PFSK-1 (cell line): Measurements from ENCODE around the gene NUP155.

ENCODE experiments used
- FOXP2 ChIP-seq: optimal IDR thresholded peaks from 2 replicates; pipeline ENCODE3; 2011; ENCODE audit warnings: borderline replicate concordance, control low read depth, inconsistent platforms; ENCODE audit not compliant: insufficient read depth; ENCODE audit errors: extremely low read length, extremely low read depth
- POLR2AphosphoS5 ChIP-seq: IDR thresholded peaks from 2 replicates; pipeline ENCODE4 v1.6.1; 2012; ENCODE audit warnings: low read depth, mild to moderate bottlenecking, control low read depth, low read length, moderate library complexity
- SIN3A ChIP-seq: IDR thresholded peaks from 2 replicates; pipeline ENCODE4 v1.6.1; 2012; ENCODE audit warnings: mild to moderate bottlenecking, low read length, moderate library complexity, borderline replicate concordance; ENCODE audit not compliant: insufficient read depth
- TAF1 ChIP-seq: IDR thresholded peaks from 2 replicates; pipeline ENCODE4 v1.6.1; 2012; ENCODE audit warnings: low read length, control low read depth, borderline replicate concordance; ENCODE audit not compliant: insufficient read depth
- TF ChIP-seq, protein P1 (sequence below), 2 experiments: IDR thresholded peaks; 2 replicates each; pipeline versions ENCODE4 v1.6.1 to v1.8.0; 2011 to 2012; ENCODE audit warnings: low read depth in 2 of 2, low read length in 2 of 2, control low read depth in 1 of 2, inconsistent platforms in 1 of 2, mild to moderate bottlenecking in 1 of 2, moderate library complexity in 1 of 2; ENCODE audit not compliant: insufficient read depth in 1 of 2

Gene NUP155

GRCh38 chr5:37355161-37355560 is 15.7 kb downstream of the NUP155 start:
- TF ChIP-seq FOXP2: no peak
- TF ChIP-seq TAF1: no peak
- TF ChIP-seq, protein P1, sequence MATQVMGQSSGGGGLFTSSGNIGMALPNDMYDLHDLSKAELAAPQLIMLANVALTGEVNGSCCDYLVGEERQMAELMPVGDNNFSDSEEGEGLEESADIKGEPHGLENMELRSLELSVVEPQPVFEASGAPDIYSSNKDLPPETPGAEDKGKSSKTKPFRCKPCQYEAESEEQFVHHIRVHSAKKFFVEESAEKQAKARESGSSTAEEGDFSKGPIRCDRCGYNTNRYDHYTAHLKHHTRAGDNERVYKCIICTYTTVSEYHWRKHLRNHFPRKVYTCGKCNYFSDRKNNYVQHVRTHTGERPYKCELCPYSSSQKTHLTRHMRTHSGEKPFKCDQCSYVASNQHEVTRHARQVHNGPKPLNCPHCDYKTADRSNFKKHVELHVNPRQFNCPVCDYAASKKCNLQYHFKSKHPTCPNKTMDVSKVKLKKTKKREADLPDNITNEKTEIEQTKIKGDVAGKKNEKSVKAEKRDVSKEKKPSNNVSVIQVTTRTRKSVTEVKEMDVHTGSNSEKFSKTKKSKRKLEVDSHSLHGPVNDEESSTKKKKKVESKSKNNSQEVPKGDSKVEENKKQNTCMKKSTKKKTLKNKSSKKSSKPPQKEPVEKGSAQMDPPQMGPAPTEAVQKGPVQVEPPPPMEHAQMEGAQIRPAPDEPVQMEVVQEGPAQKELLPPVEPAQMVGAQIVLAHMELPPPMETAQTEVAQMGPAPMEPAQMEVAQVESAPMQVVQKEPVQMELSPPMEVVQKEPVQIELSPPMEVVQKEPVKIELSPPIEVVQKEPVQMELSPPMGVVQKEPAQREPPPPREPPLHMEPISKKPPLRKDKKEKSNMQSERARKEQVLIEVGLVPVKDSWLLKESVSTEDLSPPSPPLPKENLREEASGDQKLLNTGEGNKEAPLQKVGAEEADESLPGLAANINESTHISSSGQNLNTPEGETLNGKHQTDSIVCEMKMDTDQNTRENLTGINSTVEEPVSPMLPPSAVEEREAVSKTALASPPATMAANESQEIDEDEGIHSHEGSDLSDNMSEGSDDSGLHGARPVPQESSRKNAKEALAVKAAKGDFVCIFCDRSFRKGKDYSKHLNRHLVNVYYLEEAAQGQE (IDR thresholded peaks at IDR 0.05; ENCODE audit: insufficient read depth in 1 of 2, low read depth in 2 of 2, low read length in 2 of 2): no peak
- no peak for TF ChIP-seq SIN3A
- no peak for TF ChIP-seq POLR2AphosphoS5

DNA sequence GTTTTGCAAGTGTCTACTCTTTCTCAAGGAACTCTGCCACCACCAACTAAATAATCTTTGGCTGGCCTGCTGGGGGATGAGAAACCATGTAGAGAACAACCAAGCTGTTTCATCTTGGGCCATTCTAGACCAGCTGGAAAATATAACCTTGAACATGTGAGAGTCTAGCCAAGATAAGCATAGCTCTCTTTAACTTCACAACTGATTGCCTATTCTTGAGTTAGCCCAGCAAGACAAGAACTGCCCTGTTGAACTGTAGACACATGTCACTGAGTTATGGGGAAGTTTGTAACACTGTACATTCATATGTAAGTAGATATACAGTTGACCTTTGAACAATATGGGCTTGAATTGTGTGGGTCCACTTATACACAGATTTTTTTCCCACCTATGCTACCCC is 44.4 kb downstream of the NUP155 start:
- TF ChIP-seq TAF1: no peak
- TF ChIP-seq POLR2AphosphoS5: no peak
- TF ChIP-seq SIN3A: no peak
- TF ChIP-seq, protein P1 (IDR thresholded peaks at IDR 0.05; ENCODE audit: insufficient read depth in 1 of 2, low read depth in 2 of 2, low read length in 2 of 2): no peak
- no peak for TF ChIP-seq FOXP2

GRCh38 chr5:37323607-37324006 is 47.3 kb downstream of the NUP155 start:
- no peak for TF ChIP-seq FOXP2
- TF ChIP-seq TAF1: no peak
- TF ChIP-seq, protein P1 (IDR thresholded peaks at IDR 0.05; ENCODE audit: insufficient read depth in 1 of 2, low read depth in 2 of 2, low read length in 2 of 2): no peak
- TF ChIP-seq POLR2AphosphoS5: no peak
- no peak for TF ChIP-seq SIN3A

GRCh38 chr5:37319037-37319782 is 51.7 kb downstream of the NUP155 start:
- TF ChIP-seq SIN3A: no peak
- no peak for TF ChIP-seq POLR2AphosphoS5
- TF ChIP-seq, protein P1 (IDR thresholded peaks at IDR 0.05; ENCODE audit: insufficient read depth in 1 of 2, low read depth in 2 of 2, low read length in 2 of 2): no peak
- TF ChIP-seq FOXP2: no peak
- no peak for TF ChIP-seq TAF1

GRCh38 chr5:37316027-37316426 is 54.9 kb downstream of the NUP155 start:
- TF ChIP-seq TAF1 (no peak), FOXP2 (no peak), POLR2AphosphoS5 (no peak), SIN3A (no peak)
- TF ChIP-seq, protein P1 (IDR thresholded peaks at IDR 0.05; ENCODE audit: insufficient read depth in 1 of 2, low read depth in 2 of 2, low read length in 2 of 2): no peak
